ENCODE measurements around the gene OR52B2. TPM values are rescaled to one million over a fixed set of nuclear protein-coding genes. Genes with fewer than 3 reads are reported as not detected.
A peak's percentile ranks its signal among the peaks of the same experiment; 100 is the strongest.

OR52B2 gene
- total RNA-seq, 1 experiment from 2014 or later = not detected

DNA sequence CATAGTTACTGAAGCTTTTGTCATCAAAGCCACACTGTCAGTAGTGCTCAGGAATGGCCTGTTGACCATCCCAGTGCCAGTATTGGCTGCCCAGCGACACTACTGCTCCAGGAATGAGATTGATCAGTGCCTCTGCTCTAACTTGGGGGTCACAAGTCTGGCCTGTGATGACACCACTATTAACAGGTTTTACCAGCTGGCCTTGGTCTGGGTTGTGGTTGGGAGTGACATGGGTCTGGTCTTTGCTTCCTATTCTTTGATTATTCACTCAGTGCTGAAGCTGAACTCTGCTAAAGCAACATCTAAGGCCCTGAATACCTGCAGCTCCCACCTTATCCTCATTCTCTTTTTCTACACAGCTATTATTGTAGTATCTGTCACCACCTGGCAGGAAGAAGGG is 41.1 kb downstream of the OR52B2 start:
- DNase-seq = no peak
- Histone ChIP-seq H3T11ph (ENCODE audit: low read length) (no peak overlapping the region), H2BK20ac (ENCODE audit: low read depth, low read length, poor library complexity, severe bottlenecking) (no peak overlapping the region), H2AFZ (ENCODE audit: low read length) (no peak overlapping the region), H3K56ac (ENCODE audit: insufficient read length, low read depth, low read length) (no peak overlapping the region), H2BK15ac (ENCODE audit: low read depth, low read length) (no peak overlapping the region), H3K4ac (ENCODE audit: low read depth, low read length) (no peak overlapping the region), H4K91ac (ENCODE audit: insufficient read length, low read depth, low read length) (no peak overlapping the region), H2BK120ac (ENCODE audit: low read depth, low read length, poor library complexity, severe bottlenecking) (no peak overlapping the region), H4K5ac (ENCODE audit: insufficient read length, low read depth, low read length) (no peak overlapping the region), H3K4me1 (ENCODE audit: insufficient read depth, low read length) (no peaks in the 10 kb centered on the region), H3K23me2 (ENCODE audit: insufficient read length, low read depth, low read length, poor library complexity, severe bottlenecking) (no peaks in the 10 kb centered on the region), H3K4me2 (ENCODE audit: insufficient read depth, insufficient read length, low read length) (no peak overlapping the region), H3K18ac (ENCODE audit: insufficient read length, low read depth, low read length) (no peak overlapping the region), H4K20me1 (ENCODE audit: control insufficient read depth, insufficient read depth, insufficient read length) (no peaks in the 10 kb centered on the region), H3K79me1 (ENCODE audit: insufficient read depth, low read depth, low read length, poor library complexity, severe bottlenecking) (no peaks in the 10 kb centered on the region), H4K8ac (replicated peaks; ENCODE audit: insufficient read length, low read depth, low read length) (no peak overlapping the region), H3K27me3 (ENCODE audit: insufficient read depth, low read length) (no peaks in the 10 kb centered on the region), H2BK5ac (ENCODE audit: insufficient read length, low read length) (no peak overlapping the region), H3K9me3 (ENCODE audit: control insufficient read depth, low read depth, low read length) (no peaks in the 10 kb centered on the region), H3K79me2 (ENCODE audit: insufficient read depth, low read length) (no peaks in the 10 kb centered on the region), H2BK12ac (ENCODE audit: insufficient read length, low read depth, low read length) (no peak overlapping the region), H3K27ac (ENCODE audit: insufficient read length, low read depth, low read length) (no peak overlapping the region), H2AK5ac (ENCODE audit: insufficient read length, low read length) (no peak overlapping the region), H3K9ac (ENCODE audit: extremely low read depth, insufficient read length, low read length) (no peak overlapping the region), H3K23ac (ENCODE audit: insufficient read length, low read depth, low read length) (no peak overlapping the region), H3K14ac (ENCODE audit: insufficient read depth, low read length) (no peak overlapping the region)
- TF ChIP-seq CTCF (conservative IDR thresholded peaks at IDR 0.05) = no peak
- 0 out of 7 replicates have a peak overlapping the region, but pooled peaks of 1 of the 3 experiments have one; percentile 36 for H3K27ac Mint-ChIP-seq
- no peaks in the 10 kb centered on the region for H3K36me3 Mint-ChIP-seq (ENCODE audit: insufficient read depth in 1 of 3, low read depth in 3 of 3)
- WGBS (ENCODE audit: extremely low coverage, insufficient read length, low lambda C conversion rate) = no CpG with 5 or more reads among the region's 1 CpG
- no peaks in the 10 kb centered on the region for H3K4me1 Mint-ChIP-seq
- no peaks in the 10 kb centered on the region for H3K9me3 Mint-ChIP-seq
- no peaks in the 10 kb centered on the region for H3K27me3 Mint-ChIP-seq (ENCODE audit: low read depth)
- H3K4me3 Mint-ChIP-seq = no peak overlapping the region
